Ammon's horn (tissue), 1 donor: ENCODE data around the gene SEMA3A.
"Not testable (repeated sequence)": the region's sequence is repeated elsewhere in the genome, so short reads cannot be mapped to it uniquely, and the experiment has no call there.

Source experiments
- DNase-seq: peaks from one replicate; pipeline ENCODE4 v3.0.0-alpha.2; 2016; ENCODE audit warnings: low spot score

SEMA3A gene

GRCh38 chr7:84060000-84060399 is 134.6 kb downstream of the SEMA3A start:
- no peak for DNase-seq

DNA sequence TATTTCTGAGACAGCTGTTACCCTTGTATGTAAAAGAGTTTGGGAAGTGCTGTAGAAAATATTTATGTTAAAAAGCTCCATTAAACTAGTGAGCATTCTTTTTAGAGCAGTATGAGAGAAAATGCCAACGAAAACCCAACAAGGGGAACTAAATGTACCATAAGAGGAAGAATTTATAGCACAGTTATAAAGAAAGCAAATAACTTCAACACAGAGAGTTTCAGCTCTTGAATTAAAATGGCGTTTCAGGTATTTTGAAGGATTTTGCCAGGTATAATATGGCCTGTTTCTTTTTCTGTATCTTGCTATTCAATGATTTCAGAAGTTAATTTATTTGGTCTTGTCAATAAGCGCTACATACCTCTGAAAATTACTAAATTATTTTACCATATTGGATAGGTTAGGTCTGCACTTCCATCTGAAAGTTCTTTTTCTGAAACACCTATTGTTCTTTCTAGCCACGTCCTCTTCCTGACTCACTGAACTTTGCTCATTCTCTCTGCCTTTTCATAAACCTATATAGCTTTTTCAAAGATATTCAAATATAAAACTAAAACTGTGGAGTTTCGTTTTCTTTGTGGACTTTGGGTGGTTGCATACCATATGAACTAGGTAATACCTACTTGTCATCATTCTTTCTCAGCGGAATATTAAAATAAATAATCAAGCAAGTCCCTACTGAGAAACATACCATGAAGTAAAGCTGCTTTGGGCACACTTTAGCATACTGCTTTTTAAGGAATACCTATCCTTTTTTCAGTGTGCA is 136.1 kb downstream of the SEMA3A start:
- no peak for DNase-seq

GRCh38 chr7:84057576-84057975 is 137.0 kb downstream of the SEMA3A start:
- DNase-seq: no peak

DNA sequence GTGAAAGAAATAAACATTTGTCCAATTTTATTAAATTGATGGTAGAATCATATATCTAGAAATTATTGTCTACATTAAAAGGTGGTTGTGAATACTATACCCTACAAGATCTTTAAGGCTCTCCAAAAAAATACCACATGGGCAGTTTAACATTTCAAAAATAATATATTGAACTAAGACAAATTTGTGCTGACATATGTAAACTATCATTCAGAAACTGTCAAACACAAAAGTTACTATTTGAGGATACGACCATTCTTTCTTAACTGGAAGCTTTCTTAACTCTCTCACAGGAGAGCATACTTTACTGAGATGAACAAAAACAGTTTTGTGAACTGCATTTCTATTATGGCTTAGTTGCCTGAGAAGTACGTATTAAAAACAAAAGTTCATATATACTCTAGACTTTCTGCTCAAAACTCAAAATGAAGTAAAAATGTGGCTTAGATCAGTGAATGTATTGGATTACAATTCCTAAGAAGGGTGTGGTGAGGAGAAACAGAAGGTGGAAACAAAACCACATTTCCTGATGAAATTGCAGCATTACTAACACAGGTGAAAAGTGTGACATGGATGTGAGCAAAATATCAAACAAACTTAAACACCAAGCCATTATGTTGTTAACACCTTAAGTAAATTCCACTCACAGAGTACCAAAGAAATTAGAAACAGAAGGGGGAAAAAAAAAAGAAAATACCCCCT is 138.5 kb downstream of the SEMA3A start:
- no peak for DNase-seq

- not testable (repeated sequence) for DNase-seq
Measured at GRCh38 chr7:84055199-84055598, 139.4 kb downstream of the SEMA3A start.

GRCh38 chr7:84049071-84049836 is 145.3 kb downstream of the SEMA3A start:
- no peak for DNase-seq

GRCh38 chr7:84047085-84047484 is 147.5 kb downstream of the SEMA3A start:
- no peak for DNase-seq

GRCh38 chr7:84044834-84045233 is 149.8 kb downstream of the SEMA3A start:
- DNase-seq: no peak

- DNase-seq: no peak
Measured at GRCh38 chr7:84043661-84044191, 150.9 kb downstream of the SEMA3A start.

GRCh38 chr7:84042110-84042539 is 152.5 kb downstream of the SEMA3A start:
- no peak for DNase-seq

GRCh38 chr7:84041649-84042048 is 152.9 kb downstream of the SEMA3A start:
- DNase-seq: no peak

- DNase-seq: peak; percentile 64
Measured at GRCh38 chr7:84040355-84040754, 154.2 kb downstream of the SEMA3A start.

GRCh38 chr7:84039432-84039831 is 155.2 kb downstream of the SEMA3A start:
- no peak for DNase-seq

DNA sequence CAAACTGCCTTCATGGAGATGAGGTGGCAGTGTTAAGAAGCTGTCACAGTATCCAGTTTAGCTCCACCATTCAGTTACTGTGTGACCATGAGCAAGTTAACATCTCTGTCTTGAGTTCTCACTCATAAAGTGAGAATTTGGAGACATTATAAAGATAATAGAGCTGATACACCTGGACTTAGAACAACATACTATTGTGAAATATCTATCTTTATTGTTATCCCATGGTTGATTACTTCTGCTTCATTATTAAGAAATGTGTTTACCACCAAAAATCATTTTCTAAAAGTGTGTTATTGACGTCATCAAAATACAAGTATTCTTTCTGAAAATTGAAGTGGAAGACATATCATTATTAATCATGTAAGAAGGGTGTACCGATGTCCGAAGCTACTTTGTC is 166.9 kb downstream of the SEMA3A start:
- no peak for DNase-seq

- no peak for DNase-seq
Measured at GRCh38 chr7:84025332-84025927, 169.2 kb downstream of the SEMA3A start.

- DNase-seq: no peak
Measured at GRCh38 chr7:84022684-84023308, 171.8 kb downstream of the SEMA3A start.

- no peak for DNase-seq
Measured at GRCh38 chr7:84022009-84022408, 172.6 kb downstream of the SEMA3A start.

DNA sequence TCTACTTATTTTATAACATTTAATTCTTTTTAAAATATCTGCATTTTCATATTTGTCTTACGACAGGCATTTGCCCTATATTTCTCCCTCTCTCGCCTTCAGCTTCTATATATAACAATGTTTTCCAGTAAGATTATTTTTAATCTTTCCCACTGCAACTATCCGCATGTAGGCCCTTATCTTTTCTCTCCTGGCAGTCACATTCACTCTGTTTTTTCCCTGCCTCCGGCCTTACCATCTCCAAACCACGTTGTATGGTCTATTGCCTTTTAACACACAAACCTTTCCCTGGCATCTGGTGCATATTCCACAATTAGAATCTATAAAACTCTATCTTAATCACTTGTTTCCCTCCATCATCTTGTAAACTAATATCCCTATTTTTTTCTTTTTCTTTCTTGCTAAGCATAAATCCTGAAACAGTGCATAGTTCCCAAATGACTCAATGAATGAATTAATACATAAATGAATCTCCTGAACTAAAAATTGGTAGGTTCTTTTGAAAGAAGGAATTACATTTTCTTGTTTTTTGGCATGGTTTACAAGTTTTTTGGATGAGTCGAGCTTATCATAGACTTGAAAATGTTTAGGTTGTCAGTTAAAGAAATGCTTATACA is 173.2 kb downstream of the SEMA3A start:
- DNase-seq: no peak

DNA sequence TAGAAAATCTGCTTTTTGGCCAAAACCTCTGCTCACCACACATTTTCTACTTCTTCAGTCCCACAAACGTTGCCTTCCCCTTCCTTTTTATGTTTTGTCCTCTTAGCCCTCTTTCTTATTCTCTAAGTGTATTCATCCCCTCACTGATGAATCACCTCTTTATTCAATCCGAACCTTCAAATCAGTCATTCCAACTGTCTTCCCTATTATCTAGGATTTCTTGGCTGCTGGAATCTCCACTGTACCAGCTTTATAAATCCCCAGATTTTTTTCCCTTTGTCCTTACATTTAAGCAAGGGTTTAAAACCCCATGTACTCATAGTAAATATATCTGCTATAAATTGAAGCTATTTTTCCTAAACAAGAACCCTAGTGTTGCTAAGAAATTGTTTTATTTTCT is 176.9 kb downstream of the SEMA3A start:
- DNase-seq: no peak

GRCh38 chr7:84013616-84014240 is 180.9 kb downstream of the SEMA3A start:
- no peak for DNase-seq

GRCh38 chr7:84009782-84010181 is 184.8 kb downstream of the SEMA3A start:
- no peak for DNase-seq
